Left lobe of liver (tissue), 2 donors: ENCODE results near the gene GANAB. TPM values are rescaled to one million over a fixed set of nuclear protein-coding genes. Genes with fewer than 3 reads are reported as not detected.
"Not testable (repeated sequence)": the region's sequence is repeated elsewhere in the genome, so short reads cannot be mapped to it uniquely, and the experiment has no call there.

Experiments used
- ATAC-seq: fragments of 200-7000 bp; cut with Tn5 transposase; one replicate; pipeline ENCODE4 v1.9.1; 2020; ENCODE audit warnings: mild to moderate bottlenecking, moderate library complexity
- DNase-seq: peaks from one replicate; pipeline ENCODE4 v3.0.0-alpha.2; 2020; ENCODE audit warnings: low spot score
- total RNA-seq: library from RNA; stranded (reverse); gene quantifications from one replicate; pipeline ENCODE4 v1.2.1, GENCODE V29; 2021
- donor health status: DM: no; HTN: no; CAD: no; lungs with moderate emphysema.
- donor health status: DM: no; HTN: yes; CAD: no.

GANAB gene
- total RNA-seq, 1 donor from 2014 or later, result 220 TPM

GRCh38 chr11:62669420-62670161, 23.2 kb upstream of the GANAB start:
- ATAC-seq (peak; percentile 52), DNase-seq (peak; percentile 77)

GRCh38 chr11:62667460-62667859, 21.0 kb upstream of the GANAB start:
- DNase-seq (no peak), ATAC-seq (no peak)

- ATAC-seq (no peak), DNase-seq (no peak)
These were observed 20.0 kb upstream of the GANAB start for GRCh38 chr11:62666259-62666926.

GRCh38 chr11:62665599-62666258, 19.3 kb upstream of the GANAB start:
- peak; percentile 59 for DNase-seq
- peak; percentile 39 for ATAC-seq

GRCh38 chr11:62665075-62665598, 18.7 kb upstream of the GANAB start, which contains the start of the genes C11orf98 and CSKMT:
TSS of gene C11orf98 (minus strand) at chr11:62665210. CDS start at chr11:62665169, 41 bp downstream.
TSS of gene CSKMT (plus strand) at chr11:62665312. CDS start at chr11:62665880, 568 bp downstream.
- peak; percentile 96 for DNase-seq

GRCh38 chr11:62664405-62665074, 18.1 kb upstream of the GANAB start:
- DNase-seq, result no peak

More at GRCh38 chr11:62665075-62665598, 18.7 kb upstream of the GANAB start, which contains the start of the genes C11orf98 and CSKMT:
- ATAC-seq, result peak; percentile 93

GRCh38 chr11:62656796-62657429, 10.5 kb upstream of the GANAB start:
- ATAC-seq, result no peak
- DNase-seq, result no peak

More at GRCh38 chr11:62664405-62665074, 18.1 kb upstream of the GANAB start:
- ATAC-seq, result peak; percentile 43

GRCh38 chr11:62654297-62654696, 7.9 kb upstream of the GANAB start:
- DNase-seq (no peak), ATAC-seq (no peak)

- DNase-seq (no peak), ATAC-seq (no peak)
These were observed 6.0 kb upstream of the GANAB start for GRCh38 chr11:62652161-62653006.

- not testable (repeated sequence) for ATAC-seq, DNase-seq
These were observed 3.9 kb upstream of the GANAB start for GRCh38 chr11:62650283-62650682.

- DNase-seq (no peak), ATAC-seq (no peak)
These were observed 3.1 kb upstream of the GANAB start for GRCh38 chr11:62649486-62649885.

- DNase-seq (no peak), ATAC-seq (no peak)
These were observed 2.6 kb upstream of the GANAB start for GRCh38 chr11:62648967-62649364.

- DNase-seq (no peak), ATAC-seq (no peak)
These were observed 2.0 kb upstream of the GANAB start for GRCh38 chr11:62648185-62648966.

GRCh38 chr11:62647609-62648005, 1.2 kb upstream of the GANAB start:
- ATAC-seq (no peak), DNase-seq (no peak)

GRCh38 chr11:62646825-62647608, 604 bp upstream of the GANAB start:
- ATAC-seq, result peak; percentile 10
- DNase-seq, result no peak

- no peak for DNase-seq
- ATAC-seq, result no peak
These were observed 805 bp downstream of the GANAB start for GRCh38 chr11:62645671-62645945.

GRCh38 chr11:62644220-62644619, 2.2 kb downstream of the GANAB start:
- no peak for ATAC-seq

GRCh38 chr11:62632492-62632891, 13.9 kb downstream of the GANAB start:
- no peak for ATAC-seq
- no peak for DNase-seq

More at GRCh38 chr11:62644220-62644619, 2.2 kb downstream of the GANAB start:
- DNase-seq, result no peak
